Head of caudate nucleus (tissue), 42 donors: ENCODE results near the gene TBC1D16.

ENCODE experiments used
- DNase-seq, 42 donors: peaks; one replicate each; pipeline versions ENCODE4 v3.0.0 to v3.0.0-alpha.2; 2020 to 2021; ENCODE audit warnings: mixed read lengths in 7 of 42
- intact Hi-C: fragments of 100-400 bp; cut with DNase I; formaldehyde crosslinking; loops from one replicate; pipeline ENCODE4 v1.15.0; 2022

The TBC1D16 gene

GRCh38 chr17:79948945-79949655 is 86.6 kb downstream of the TBC1D16 start:
- DNase-seq: peak in 7 of 42 donors; percentile 15 to 34 (median 20)
- intact Hi-C loops: no loop called here

GRCh38 chr17:79948406-79948944 is 87.2 kb downstream of the TBC1D16 start:
- peak in 6 of 42 donors; percentile 0 to 23 (median 8) for DNase-seq
- intact Hi-C loops: no loop called here

DNA sequence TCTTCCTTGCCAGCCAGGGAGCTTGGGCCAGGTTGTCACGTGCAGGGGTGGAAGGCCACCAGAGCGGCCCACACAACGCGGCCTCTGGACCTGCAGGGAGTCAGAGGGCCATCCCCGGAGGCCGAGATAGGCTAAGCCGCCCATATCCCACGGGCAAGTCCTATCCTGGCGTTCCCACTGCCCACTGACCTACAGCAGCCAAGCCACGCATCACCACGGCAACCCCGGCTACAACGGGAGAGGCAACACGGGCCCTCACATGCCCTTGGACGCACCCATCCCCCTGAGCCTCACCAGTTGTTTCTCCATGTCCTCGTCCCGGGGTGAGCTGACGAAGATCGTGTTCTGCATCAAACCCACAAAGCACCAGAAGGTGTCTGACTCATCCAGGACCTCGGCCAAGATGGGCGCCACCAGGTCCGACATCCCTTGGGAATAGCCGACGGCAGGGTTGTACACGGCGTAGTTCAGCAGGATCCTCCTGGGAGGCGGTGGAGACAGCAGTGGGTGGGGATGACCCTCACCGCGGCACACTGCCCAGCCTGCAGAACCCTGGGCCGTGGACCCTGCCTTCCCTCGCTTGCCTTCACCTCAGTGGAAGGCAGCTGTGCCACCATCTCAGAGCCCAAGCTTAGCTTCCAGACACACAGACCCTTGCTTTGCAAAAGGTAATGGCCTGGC is 88.2 kb downstream of the TBC1D16 start:
- intact Hi-C loops: no loop called here
- peak in 8 of 42 donors; percentile 2 to 25 (median 11) for DNase-seq

GRCh38 chr17:79946352-79947231 is 89.1 kb downstream of the TBC1D16 start:
- intact Hi-C loops: no loop called here
- DNase-seq: peak in 9 of 42 donors; percentile 0 to 27 (median 9)

DNA sequence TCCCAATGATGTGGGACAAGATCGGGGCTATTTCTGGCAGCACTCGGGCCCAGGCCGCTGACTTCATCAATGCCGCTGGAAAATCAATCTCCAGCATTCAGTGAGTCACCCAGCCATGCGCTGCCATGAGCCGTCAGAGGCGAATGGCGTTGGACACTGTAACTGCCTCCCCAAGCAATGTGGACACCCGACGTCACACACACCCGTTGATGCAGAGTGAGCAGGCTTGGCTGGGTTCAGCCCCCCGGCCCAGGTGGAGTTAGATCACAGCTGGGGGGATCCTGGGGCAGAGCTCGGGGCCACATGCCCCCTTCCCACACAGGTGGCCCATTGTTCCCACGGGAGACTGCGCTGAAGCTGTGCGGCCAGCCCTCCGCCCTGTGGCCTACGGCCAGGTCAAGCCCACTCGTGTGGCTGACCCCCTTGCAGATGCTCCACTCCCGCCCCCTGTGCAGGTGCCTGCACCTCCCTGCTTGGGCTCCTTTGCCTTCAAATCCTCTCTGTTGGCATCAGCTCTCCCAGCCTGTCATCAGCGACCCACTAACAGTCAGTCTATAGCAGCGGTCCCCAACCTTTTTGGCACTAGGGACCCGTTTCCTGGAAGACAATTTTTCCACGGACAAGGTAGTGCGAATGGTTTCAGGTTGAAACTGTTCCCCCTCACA is 89.9 kb downstream of the TBC1D16 start:
- peak in 7 of 42 donors; percentile 1 to 20 (median 9) for DNase-seq
- intact Hi-C loops: no loop called here

DNA sequence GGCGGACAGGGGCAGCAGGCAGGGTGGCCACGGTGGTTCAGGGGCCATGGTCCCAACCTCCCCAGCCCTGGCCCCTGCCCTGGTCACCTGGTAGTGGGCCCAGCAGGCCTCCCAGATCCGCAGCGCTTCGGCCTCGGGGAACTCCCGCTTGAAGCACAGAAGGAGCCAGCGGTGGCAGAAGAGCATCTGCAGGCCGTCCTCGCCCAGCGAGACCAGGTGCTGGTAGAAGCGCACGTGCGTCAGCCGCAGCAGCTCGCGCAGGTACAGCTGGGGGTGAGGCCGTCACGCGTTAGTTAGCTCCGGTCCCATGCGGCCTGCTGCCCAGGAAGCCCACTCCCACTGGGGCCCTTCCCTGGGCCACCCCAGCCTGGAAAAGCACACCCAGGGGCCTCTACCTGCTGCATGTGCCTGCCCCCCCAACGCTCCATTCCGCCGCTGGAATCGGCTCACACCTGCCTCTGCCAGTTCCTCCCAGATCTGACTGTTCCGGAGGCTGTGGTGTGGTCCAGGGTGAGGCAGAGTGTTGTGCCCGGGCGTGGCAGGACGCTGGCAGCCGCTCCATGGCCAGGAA is 90.8 kb downstream of the TBC1D16 start:
- intact Hi-C loops: no loop called here
- peak in 6 of 42 donors; percentile 1 to 25 (median 10) for DNase-seq

DNA sequence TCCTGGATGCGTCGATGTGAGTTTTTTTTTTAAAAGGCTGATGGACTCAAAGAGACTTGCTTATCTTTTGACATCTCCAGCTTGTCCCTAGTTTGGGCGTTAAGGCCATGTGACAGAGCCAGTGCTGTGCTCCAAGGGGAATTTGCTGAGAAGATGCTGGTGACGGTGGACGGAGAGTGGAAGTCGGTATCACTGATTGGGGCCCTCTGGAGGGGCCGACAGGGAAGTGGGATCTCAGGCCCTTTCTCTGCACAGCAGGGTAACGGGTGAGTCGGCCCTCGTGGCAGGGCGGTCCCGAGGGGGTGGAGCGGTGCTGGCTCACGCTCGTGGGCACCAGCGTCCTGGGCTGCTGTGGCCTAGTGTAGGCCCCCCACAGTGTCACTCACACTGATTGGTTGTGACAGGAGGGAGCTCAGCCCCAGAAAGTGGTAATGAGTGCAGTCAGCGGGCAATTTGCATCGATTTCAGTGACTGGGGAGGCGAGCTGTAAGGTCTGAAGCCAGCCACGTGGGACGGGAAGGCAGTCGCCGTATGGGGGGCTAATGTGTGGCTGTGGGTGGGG is 91.3 kb downstream of the TBC1D16 start:
- intact Hi-C loops: no loop called here
- peak in 8 of 42 donors; percentile 2 to 27 (median 6) for DNase-seq

- DNase-seq: peak in 8 of 42 donors; percentile 3 to 26 (median 9)
Measured at GRCh38 chr17:79943347-79944241, 92.1 kb downstream of the TBC1D16 start.

DNA sequence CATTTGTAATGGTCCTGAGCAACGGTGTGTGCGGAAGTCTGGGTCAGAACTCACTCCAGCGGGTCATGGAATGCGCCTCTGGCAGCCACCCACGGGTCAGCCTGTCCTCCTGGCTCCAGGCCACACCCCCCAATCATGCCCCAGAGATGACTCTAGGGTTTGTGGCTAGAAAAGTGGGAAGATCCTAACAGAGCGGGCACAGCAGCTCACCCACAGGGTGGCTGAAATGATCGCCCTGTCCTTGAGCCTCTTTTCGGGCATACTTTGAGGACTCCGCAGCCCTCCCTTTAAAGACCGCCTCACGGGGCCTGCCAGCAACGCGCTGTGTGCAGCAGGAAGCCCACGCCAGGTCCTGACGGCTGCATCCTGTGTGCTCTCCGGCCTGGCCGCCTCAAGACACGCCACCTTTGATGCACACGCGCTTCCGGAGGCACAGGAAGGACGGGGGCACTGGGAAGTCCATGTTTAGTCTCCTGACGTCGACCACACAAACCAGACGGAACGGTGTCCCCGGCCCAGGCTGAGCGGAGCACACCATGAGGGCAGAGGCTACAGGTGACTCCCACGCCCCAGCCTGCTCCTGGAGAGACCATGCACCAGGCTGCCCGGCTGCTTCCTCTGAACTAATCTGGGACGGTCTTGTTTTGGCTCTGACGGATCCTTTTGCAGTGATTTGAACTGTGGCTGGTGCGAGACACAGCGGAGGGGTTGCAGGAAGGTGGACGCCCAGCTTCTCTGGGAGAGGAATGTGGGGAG is 92.9 kb downstream of the TBC1D16 start:
- DNase-seq: peak in 8 of 42 donors; percentile 1 to 23 (median 6)
- intact Hi-C loops: no loop called here

More at GRCh38 chr17:79943347-79944241, 92.1 kb downstream of the TBC1D16 start:
- intact Hi-C loops: no loop called here

DNA sequence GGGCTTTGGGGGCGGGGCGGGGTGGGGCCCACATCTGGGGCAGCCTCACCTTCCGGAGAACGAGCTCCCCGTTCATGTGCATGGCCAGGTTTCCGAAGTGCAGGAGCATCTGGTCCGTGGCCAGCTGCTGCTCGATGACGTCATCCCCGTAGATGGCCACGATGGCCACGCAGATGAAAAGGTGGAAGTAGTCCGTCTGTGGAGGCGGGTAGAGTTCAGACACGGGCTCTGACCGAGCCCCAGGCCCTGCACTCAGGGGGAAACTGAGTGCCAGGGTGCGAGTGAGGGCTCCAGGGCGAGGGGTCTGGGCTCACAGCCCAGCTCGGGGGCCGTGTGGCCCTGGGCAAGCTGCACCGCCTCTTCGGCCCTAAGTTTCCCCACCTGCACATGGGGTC is 93.7 kb downstream of the TBC1D16 start:
- DNase-seq: peak in 2 of 42 donors; percentile 12 to 23
- intact Hi-C loops: no loop called here

GRCh38 chr17:79941088-79942010 is 94.3 kb downstream of the TBC1D16 start:
- intact Hi-C loops: no loop called here
- DNase-seq: no peak

DNA sequence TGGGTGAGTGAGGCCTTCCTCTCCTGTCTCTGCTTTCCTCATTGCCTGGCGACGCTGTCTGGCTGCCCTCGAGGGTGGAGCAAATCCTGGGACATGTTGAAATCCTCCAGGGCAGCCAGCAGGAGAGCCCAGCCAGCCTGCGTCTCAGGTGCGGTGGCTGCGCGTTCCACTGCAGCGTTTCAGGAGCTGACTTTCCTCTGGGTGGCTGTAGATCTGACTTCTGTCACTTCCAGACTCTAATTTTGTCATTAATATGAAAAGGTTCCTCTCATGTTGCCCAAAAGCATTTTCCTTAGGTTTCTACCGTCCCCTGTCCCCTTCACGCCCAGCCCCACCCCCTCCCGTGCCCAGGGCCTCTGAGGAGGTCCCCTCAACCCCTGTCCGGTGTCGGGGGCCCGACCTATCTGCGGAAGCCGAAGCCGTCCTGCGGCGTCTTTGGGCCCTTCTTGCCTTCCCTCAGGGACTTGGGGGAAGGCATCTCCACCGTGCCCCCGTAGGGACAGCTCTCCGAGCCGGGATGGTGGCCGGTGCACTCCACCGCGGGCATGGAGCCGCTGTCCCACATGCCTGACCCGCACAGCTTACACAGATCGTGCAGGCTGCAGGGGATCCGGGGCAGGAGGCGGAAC is 95.1 kb downstream of the TBC1D16 start:
- no peak for DNase-seq
- intact Hi-C loops: no loop called here

DNA sequence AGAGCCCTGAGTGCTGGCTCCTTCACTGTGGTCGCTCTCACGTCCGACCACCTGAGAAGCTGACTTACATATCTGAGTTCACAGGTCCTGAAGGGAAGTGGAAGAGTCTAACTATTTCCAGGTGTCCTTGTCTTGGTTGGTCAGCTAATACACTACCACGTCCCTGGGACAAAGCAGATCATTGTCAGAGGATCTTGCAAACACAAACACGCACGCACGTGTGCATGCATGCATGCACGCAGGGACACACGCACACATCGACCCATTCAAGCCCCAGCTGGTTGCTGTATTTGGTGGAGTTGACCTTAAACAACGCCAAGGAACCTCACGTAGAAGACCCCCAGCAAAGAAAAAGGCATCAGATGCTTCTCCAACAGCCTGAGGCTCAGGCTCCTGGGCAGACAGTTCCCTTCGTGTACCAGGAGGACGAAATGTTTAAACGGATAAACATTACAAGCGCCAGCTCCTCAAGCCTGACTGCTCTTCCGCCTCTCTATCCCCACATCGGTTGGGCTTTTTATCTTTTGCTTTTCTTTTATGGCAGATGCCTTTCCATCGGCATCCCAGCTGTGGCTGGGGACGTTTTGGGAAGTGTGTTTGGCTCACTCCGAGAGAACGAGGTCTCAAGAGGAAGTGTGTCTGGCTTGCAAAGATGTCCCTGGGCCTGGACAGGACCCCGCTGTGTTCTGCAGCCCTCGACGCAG is 95.8 kb downstream of the TBC1D16 start:
- intact Hi-C loops: no loop called here
- DNase-seq: no peak

- intact Hi-C loops: no loop called here
- DNase-seq: no peak
Measured at GRCh38 chr17:79939094-79939435, 96.6 kb downstream of the TBC1D16 start.
